ENCODE data around the gene ANAPC1.
"Not testable (repeated sequence)": the region's sequence is repeated elsewhere in the genome, so short reads cannot be mapped to it uniquely, and the experiment has no call there.

ANAPC1 gene

GRCh38 chr2:111729812-111730458, 154.1 kb downstream of the ANAPC1 start:
- FAIRE-seq, result not testable (repeated sequence)

- not testable (repeated sequence) for FAIRE-seq
These were observed 156.3 kb downstream of the ANAPC1 start for GRCh38 chr2:111727611-111728110.

DNA sequence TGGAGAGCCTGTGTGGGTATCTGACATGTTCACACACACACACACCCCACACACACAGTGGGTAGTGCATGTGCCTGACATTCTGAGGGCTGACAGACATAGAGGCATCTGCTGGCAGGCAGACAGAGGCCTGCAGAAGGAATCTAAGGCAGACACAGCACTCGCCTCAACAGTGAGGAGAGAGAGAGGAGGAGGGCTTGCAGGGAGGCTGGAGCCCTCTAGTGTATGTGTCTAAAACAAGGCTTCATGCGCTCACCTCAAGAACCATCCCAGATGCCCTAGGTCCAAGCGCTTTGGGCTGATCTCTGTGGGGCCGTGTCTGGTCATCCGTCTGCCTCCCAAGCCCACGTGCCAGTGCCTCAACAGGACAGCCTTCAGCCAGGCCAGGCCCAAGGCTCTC, 158.3 kb downstream of the ANAPC1 start:
- FAIRE-seq, result not testable (repeated sequence)

DNA sequence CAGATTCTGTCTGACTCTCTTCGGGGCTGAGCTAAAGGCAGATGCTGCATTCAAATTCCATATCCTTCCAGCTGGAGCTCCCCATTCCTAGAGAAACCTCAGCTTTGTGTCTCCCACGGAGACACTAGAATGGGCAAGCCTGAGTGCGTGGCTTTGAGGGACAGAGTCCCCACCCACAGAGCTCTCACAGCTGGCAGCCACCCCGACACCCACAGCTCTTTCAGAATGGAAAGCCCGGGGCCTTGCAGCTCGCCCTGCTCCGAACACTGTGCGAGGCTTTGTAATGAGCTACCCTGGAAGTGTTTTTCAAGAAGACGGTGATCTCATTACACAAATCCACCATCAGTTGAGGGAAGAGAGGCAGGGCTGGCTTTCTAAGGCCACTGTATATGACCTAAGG, 164.4 kb downstream of the ANAPC1 start:
- FAIRE-seq, result not testable (repeated sequence)
